D721Med (cell line): ENCODE results near the gene RPL3.
"Not testable (repeated sequence)": the region's sequence is repeated elsewhere in the genome, so short reads cannot be mapped to it uniquely, and the experiment has no call there.

Experiments
- DNase-seq: peaks from one replicate; pipeline ENCODE4 v3.0.0; 2011; ENCODE audit warnings: low spot score; ENCODE audit not compliant: insufficient read length
- FAIRE-seq: peaks from 2 replicates; lab custom pipeline; 2011; peaks lifted over from hg19 to GRCh38; lab: Jason Lieb, UNC
- TF ChIP-seq, protein P1 (sequence below): IDR thresholded peaks from 2 replicates; pipeline ENCODE4 v1.5.1; 2012; ENCODE audit warnings: mild to moderate bottlenecking, control low read depth; ENCODE audit not compliant: insufficient read depth; ENCODE audit errors: missing control alignments

RPL3 gene

DNA sequence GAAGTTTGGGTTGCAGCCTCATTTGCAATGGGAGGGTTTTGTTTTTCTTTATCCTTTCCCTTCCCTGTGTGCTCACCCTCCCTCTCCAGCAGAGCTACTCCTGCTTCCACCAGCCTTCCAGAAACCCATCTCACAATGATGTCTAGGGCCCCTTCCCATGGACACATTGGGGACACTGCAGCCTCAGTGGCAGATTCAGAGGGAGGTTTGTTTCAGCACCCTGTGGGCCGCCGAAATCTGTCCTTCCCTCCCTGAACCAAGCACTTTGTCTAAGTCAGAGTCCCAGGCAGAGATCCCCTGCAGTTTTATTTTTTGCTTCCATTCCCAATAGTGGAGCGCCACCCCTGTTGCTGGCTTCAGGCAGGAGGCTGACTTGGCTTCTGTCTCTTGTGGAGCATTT, 21.8 kb upstream of the RPL3 start:
- DNase-seq (no peak), FAIRE-seq (no peak)
- TF ChIP-seq, protein P1, sequence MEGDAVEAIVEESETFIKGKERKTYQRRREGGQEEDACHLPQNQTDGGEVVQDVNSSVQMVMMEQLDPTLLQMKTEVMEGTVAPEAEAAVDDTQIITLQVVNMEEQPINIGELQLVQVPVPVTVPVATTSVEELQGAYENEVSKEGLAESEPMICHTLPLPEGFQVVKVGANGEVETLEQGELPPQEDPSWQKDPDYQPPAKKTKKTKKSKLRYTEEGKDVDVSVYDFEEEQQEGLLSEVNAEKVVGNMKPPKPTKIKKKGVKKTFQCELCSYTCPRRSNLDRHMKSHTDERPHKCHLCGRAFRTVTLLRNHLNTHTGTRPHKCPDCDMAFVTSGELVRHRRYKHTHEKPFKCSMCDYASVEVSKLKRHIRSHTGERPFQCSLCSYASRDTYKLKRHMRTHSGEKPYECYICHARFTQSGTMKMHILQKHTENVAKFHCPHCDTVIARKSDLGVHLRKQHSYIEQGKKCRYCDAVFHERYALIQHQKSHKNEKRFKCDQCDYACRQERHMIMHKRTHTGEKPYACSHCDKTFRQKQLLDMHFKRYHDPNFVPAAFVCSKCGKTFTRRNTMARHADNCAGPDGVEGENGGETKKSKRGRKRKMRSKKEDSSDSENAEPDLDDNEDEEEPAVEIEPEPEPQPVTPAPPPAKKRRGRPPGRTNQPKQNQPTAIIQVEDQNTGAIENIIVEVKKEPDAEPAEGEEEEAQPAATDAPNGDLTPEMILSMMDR = no peak

DNA sequence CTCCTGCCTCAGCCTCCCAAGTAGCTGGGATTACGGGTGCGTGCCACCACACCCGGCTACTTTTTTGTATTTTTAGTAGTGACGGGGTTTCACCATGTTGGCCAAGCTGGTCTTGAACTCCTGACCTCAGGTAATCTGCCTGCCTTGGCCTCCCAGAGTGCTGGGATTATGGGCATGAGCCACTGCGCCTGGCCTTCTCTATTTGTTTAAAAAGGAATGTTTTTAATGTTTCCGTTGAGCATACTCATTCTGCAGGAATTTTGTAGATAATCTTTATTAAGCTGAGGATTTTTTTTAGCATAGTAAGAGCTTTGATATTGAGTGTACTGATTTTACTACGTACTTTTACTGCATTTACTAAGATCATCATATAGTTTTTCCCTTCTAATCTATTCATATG, 20.4 kb upstream of the RPL3 start:
- DNase-seq = not testable (repeated sequence)

DNA sequence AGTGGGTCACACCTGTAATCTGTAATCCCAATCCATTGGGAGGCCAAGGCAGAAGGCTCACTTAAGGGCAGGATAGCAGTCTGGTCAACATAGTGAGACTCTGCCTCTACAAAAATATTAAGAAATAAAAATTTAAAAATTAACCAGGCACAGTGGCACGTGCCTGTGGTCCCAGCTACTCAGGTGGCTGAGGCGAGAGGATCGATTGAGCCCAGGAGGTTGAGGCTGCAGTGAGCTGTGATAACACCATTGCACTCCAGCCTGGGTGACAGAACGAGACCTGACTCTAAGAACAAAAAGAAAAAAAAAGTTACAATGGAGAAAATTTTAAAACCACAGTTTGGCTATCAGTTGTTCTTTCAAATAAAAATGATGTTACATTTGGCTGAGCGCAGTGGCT, 17.0 kb upstream of the RPL3 start:
- TF ChIP-seq, protein P1 = no peak
- DNase-seq (no peak), FAIRE-seq (no peak)

More for the DNA sequence above, 20.4 kb upstream of the RPL3 start:
- FAIRE-seq = not testable (repeated sequence)

DNA sequence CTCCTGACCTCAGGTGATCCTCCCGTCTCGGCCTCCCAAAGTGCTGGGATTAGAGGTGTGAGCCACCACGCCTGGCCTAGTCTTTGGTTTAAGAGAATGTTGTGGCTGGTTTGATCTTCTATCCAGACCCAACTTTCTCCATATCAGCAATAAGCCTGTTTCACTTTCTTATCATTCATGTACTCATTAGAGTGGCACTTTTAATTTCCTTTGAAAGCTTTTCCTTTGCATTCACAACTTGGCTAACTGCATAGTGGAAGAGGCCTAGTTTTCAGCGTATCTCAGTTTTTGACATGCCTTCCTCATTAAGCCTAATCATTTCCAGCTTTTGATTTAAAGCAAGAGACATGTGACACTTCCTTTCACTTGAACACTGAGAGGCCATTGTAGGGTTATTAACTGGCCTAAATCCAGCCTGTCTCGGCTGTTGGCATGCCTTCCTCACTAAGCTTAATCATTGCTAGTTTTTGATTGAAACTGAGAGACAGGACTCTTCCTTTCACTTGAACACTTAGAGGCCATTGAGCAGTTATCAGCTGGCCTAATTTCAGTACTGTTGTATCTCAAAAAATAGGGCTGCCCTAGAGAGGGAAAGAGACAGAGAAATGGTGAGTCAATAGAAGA, 13.1 kb upstream of the RPL3 start:
- no peak for DNase-seq
- TF ChIP-seq, protein P1 = no peak
- no peak for FAIRE-seq

DNA sequence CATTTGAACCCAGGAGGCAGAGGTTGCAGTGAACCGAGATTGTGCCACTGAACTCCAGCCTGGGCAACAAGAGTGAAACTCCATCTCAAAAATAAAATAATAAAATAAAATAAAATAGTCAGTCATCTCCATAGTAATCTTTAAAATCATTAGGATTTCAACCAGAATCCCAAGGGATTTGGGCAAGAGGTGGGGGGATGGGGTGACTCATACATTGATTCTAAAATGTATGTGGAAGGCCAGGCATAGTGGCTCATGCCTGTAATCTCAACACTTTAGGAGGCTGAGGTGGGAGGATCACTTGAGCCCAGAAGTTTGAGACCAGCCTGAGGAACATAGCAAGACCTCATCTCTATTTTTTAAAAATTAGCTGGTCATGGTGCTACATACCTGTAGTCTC, 11.1 kb upstream of the RPL3 start:
- not testable (repeated sequence) for DNase-seq, FAIRE-seq

DNA sequence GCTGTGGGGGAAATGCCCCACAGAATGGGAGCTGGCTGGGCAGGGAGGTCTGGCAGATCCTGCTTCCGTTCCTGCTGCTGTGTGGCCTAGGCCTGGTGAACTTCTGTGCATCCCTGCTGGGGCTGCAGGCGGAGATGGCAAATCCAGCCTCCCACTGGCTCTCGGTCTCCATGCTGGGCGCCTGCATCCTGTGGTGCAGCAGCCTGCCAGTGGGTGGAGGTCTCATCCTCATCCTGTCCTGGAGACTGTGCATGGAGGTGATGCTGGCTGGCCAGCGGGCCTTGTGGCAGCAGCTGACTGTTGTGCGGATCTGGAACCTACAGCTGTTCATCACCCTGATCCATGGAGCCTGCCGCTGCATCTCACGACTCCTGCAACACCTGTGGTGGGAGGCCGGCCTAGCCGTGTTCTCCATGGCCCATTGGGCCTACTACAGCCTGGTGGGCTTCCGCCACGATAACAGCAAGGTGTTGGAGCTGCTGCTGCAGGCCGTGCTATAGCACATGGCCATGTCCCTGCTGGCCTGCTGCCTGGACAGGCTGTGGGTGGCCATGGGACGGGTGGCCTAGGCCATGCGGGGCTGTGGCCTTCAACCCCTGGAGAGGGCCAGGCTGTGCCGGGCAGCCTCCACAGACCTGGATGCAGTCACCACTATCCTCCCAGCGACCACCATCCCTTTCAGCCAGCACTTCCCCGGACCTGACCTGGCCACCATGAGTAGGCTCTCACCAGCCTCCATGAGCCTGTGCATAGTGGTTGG, 8.8 kb upstream of the RPL3 start:
- no peak for FAIRE-seq
- no peak for DNase-seq
- TF ChIP-seq, protein P1 = no peak

DNA sequence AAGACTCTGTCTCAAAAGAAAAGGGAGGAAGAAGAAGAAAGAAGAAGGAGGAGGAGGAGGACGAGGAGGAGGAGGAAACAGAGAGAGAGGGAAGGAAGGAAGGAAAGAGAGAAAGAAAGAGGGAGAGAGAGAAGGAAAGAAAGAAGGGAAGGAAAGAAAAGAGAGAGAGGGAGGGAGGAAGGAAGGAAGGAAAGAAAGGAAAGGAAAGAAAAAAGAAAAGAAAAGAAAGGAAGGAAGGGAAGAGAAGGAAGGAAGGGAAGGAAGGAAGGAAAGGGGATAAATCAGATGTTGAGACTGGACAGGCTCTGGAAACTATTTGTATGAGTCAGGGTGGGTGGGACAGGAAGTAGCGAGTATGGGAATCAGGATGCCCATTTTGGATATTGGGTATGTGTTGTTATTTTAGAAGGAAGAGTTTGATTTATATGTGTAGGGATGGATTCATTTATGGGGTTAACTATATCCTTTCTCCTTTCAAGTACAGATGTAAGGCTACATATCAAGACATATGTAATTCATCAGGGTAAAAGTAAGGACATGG, 6.0 kb upstream of the RPL3 start:
- DNase-seq = no peak

DNA sequence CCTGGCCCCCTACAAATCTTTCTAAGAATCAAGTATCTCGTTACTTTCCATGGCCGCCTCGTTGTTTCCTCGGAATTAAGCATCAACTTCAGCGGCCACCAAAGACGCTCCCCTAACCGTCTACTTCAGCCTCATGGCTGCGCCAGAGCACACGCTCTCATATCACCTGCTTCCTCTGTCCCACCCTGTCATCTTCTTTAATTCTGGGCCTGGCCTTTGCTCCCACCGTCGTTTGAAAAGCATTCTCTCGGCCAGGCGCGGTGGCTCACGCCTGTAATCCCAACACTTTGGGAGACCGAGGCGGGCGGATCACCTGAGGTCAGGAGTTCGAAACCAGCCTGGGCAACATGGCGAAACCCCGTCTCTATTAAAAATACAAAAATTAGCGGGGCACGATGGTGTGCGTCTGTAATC, 1.2 kb upstream of the RPL3 start:
- FAIRE-seq, DNase-seq: not testable (repeated sequence)

More for the DNA sequence above, 6.0 kb upstream of the RPL3 start:
- FAIRE-seq = no peak
- TF ChIP-seq, protein P1 = no peak
